ENCODE data around the gene FMNL2. TPM values are rescaled to one million over a fixed set of nuclear protein-coding genes. Genes with fewer than 3 reads are reported as not detected.

The FMNL2 gene
- total and polyA plus RNA-seq, 4 donors: 18.8 to 81.4 (median 38.4) TPM

- WGBS, 2 donors: 90% methylated on average over 13 of the region's 13 CpGs
- no peak for TF ChIP-seq CTCF (IDR thresholded peaks at IDR 0.05; ENCODE audit: control extremely low read depth, extremely low read depth)
- Histone ChIP-seq H3K27ac (ENCODE audit: low read depth in 1 of 2, low read length in 1 of 2) (no peak overlapping the region), H3K27me3 (ENCODE audit: control insufficient read depth in 3 of 3, insufficient read depth in 3 of 3, low read length in 2 of 3) (no peaks in the 10 kb centered on the region), H3K4me1 (ENCODE audit: control insufficient read depth in 5 of 5, insufficient read depth in 5 of 5, low read length in 5 of 5) (peaks cover 0 to 6% (median 4%) of the 10 kb centered on the region in 5 donors), H3K9me3 (ENCODE audit: control insufficient read depth in 4 of 4, insufficient read depth in 3 of 4, low read length in 3 of 4) (no peaks in the 10 kb centered on the region), H3K4me3 (no peak overlapping the region), H3K36me3 (ENCODE audit: control insufficient read depth in 4 of 4, insufficient read depth in 4 of 4, low read length in 4 of 4) (no peaks in the 10 kb centered on the region), H3K9ac (ENCODE audit: insufficient read depth in 1 of 2, low read length in 2 of 2) (no peak overlapping the region)
- ATAC-seq (ENCODE audit: insufficient read depth, low FRiP score) (no peak), DNase-seq (no peak)
These were observed 117.4 kb downstream of the FMNL2 start for GRCh38 chr2:152452256-152452973.

GRCh38 chr2:152453129-152453911, 118.3 kb downstream of the FMNL2 start:
- no peaks in the 10 kb centered on the region for H3K36me3 ChIP-seq (ENCODE audit: control insufficient read depth in 4 of 4, insufficient read depth in 4 of 4, low read length in 4 of 4)
- no peak overlapping the region for H3K27ac ChIP-seq (ENCODE audit: low read depth in 1 of 2, low read length in 1 of 2)
- 91 to 95% methylated on average over 9 of the region's 9 CpGs for WGBS, 2 donors
- H3K4me3 ChIP-seq: no peak overlapping the region
- no peak for ATAC-seq (ENCODE audit: insufficient read depth, low FRiP score)
- H3K9me3 ChIP-seq (ENCODE audit: control insufficient read depth in 4 of 4, insufficient read depth in 3 of 4, low read length in 3 of 4): no peaks in the 10 kb centered on the region
- DNase-seq: no peak
- H3K4me1 ChIP-seq (ENCODE audit: control insufficient read depth in 5 of 5, insufficient read depth in 5 of 5, low read length in 5 of 5): peaks cover 0 to 6% (median 4%) of the 10 kb centered on the region in 5 donors
- H3K27me3 ChIP-seq (ENCODE audit: control insufficient read depth in 3 of 3, insufficient read depth in 3 of 3, low read length in 2 of 3): no peaks in the 10 kb centered on the region
- TF ChIP-seq CTCF (IDR thresholded peaks at IDR 0.05; ENCODE audit: control extremely low read depth, extremely low read depth): no peak
- no peak overlapping the region for H3K9ac ChIP-seq (ENCODE audit: insufficient read depth in 1 of 2, low read length in 2 of 2)

GRCh38 chr2:152454371-152454770, 119.4 kb downstream of the FMNL2 start:
- no peaks in the 10 kb centered on the region for H3K36me3 ChIP-seq (ENCODE audit: control insufficient read depth in 4 of 4, insufficient read depth in 4 of 4, low read length in 4 of 4)
- no peak overlapping the region for H3K27ac ChIP-seq (ENCODE audit: low read depth in 1 of 2, low read length in 1 of 2)
- ATAC-seq (ENCODE audit: insufficient read depth, low FRiP score) (no peak), DNase-seq (no peak)
- no peak for TF ChIP-seq CTCF (IDR thresholded peaks at IDR 0.05; ENCODE audit: control extremely low read depth, extremely low read depth)
- H3K9me3 ChIP-seq (ENCODE audit: control insufficient read depth in 4 of 4, insufficient read depth in 3 of 4, low read length in 3 of 4): no peaks in the 10 kb centered on the region
- WGBS, 2 donors: 89 to 96% methylated on average over 1 of the region's 1 CpG
- peaks cover 0 to 4% (median 0%) of the 10 kb centered on the region in 5 donors for H3K4me1 ChIP-seq (ENCODE audit: control insufficient read depth in 5 of 5, insufficient read depth in 5 of 5, low read length in 5 of 5)
- no peaks in the 10 kb centered on the region for H3K27me3 ChIP-seq (ENCODE audit: control insufficient read depth in 3 of 3, insufficient read depth in 3 of 3, low read length in 2 of 3)
- no peak overlapping the region for H3K9ac ChIP-seq (ENCODE audit: insufficient read depth in 1 of 2, low read length in 2 of 2)
- no peak overlapping the region for H3K4me3 ChIP-seq
